PFSK-1 (cell line): ENCODE measurements around the gene NFIC.

Source experiments
- FOXP2 ChIP-seq: optimal IDR thresholded peaks from 2 replicates; pipeline ENCODE3; 2011; ENCODE audit warnings: borderline replicate concordance, control low read depth, inconsistent platforms; ENCODE audit not compliant: insufficient read depth; ENCODE audit errors: extremely low read length, extremely low read depth
- POLR2AphosphoS5 ChIP-seq: IDR thresholded peaks from 2 replicates; pipeline ENCODE4 v1.6.1; 2012; ENCODE audit warnings: low read depth, mild to moderate bottlenecking, control low read depth, low read length, moderate library complexity
- SIN3A ChIP-seq: IDR thresholded peaks from 2 replicates; pipeline ENCODE4 v1.6.1; 2012; ENCODE audit warnings: mild to moderate bottlenecking, low read length, moderate library complexity, borderline replicate concordance; ENCODE audit not compliant: insufficient read depth
- TAF1 ChIP-seq: IDR thresholded peaks from 2 replicates; pipeline ENCODE4 v1.6.1; 2012; ENCODE audit warnings: low read length, control low read depth, borderline replicate concordance; ENCODE audit not compliant: insufficient read depth

- TF ChIP-seq TAF1: no peak
- no peak for TF ChIP-seq POLR2AphosphoS5
- no peak for TF ChIP-seq SIN3A
- no peak for TF ChIP-seq FOXP2
These were observed 144.3 kb downstream of the NFIC start for GRCh38 chr19:3510727-3511126.
